ENCODE measurements around the gene UBL3.
A peak's percentile ranks its signal among the peaks of the same experiment; 100 is the strongest.

The UBL3 gene

GRCh38 chr13:29856426-29856825 lies 6.0 kb upstream of the UBL3 start:
- DNase-seq (ENCODE audit: low spot score), result no peak

DNA sequence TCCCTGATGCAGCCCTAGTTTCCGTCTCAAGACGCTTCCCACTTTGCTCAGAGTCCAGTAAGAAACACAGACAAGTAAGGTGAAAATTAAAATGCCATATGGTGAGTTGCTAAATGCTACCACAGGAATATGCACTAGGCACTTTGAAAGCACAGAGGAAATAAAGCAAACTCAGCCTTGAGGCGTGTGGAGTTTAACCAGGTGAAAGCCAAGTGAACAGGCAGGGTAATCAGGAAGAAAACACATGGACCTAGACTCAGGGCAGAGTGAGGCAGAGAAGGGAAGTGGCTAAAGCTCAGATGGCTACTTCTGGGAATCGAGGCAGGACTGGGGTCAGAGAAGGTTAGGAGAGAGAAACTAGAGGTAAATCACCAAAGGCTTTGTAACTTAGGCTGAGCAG lies 5.4 kb upstream of the UBL3 start:
- DNase-seq (ENCODE audit: low spot score), result no peak

DNA sequence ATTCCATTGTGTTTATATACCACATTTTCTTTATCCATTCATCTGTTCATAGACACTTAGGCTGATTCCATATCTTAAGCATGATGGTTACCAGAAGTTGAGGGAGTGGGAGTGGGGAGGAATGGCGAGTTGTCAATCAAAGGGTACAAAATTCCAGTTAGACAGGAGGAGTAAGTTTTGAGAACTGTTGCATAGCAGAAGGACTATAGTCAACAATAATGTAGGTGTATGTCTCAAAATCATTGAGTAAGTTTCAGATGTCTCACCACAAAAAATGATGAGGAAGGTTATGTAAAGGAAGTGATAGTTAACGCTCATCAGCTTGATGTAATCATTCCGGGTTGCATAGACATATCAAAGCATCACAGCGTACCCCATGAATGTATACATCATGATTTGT lies 4.6 kb upstream of the UBL3 start:
- no peak for DNase-seq (ENCODE audit: low spot score)

DNA sequence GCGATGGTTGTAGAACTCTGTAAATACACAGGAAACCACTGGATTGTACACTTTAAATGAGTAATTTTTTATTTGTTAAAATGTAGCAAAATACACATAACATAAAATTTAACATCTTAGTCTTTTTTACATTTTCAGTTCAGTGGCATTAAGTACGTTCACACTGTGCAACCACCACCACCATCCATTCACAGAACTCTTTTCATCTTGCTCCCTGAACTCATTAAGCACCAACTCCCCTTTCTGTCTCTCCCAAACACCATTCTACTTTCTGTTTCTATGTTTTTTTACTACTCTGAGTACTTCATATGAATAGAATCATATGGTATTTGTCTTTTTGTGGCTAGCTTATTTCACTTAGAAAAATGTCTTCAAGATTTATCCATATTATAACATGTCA lies 2.7 kb upstream of the UBL3 start:
- no peak for DNase-seq (ENCODE audit: low spot score)

GRCh38 chr13:29852472-29853054 lies 2.1 kb upstream of the UBL3 start:
- no peak for DNase-seq (ENCODE audit: low spot score)

DNA sequence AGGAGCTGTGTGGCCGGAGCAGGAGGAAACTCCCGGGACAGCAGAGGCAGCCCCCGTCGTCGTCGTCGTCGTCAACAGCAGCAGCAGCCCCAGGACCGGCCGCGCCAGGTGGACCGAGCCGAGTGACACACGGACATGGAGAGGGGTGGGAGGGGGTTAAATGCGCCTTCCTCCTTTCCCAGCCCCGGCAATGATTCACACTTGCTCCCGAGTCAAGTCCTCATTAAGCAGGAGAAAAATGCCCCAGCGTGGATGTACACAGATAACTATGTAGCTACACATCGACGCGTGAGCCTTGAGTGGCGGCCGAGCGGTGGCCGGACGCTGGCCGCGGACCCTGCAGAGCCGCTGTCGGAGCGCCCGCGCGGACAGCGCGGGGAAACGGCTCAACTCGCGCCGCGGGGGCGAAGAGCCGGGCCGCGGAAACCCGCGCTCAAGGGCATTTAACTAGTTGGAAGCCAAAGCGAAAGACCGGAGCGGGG lies 645 bp downstream of the UBL3 start:
- peak; percentile 49 for DNase-seq (ENCODE audit: low spot score)

- peak; percentile 76 for DNase-seq (ENCODE audit: low spot score)
These were observed 1.3 kb downstream of the UBL3 start for GRCh38 chr13:29849071-29849631.

- DNase-seq (ENCODE audit: low spot score), result peak; percentile 49
These were observed 2.9 kb downstream of the UBL3 start for GRCh38 chr13:29847501-29847983.

- no peak for DNase-seq (ENCODE audit: low spot score)
These were observed 3.8 kb downstream of the UBL3 start for GRCh38 chr13:29846475-29847256.

DNA sequence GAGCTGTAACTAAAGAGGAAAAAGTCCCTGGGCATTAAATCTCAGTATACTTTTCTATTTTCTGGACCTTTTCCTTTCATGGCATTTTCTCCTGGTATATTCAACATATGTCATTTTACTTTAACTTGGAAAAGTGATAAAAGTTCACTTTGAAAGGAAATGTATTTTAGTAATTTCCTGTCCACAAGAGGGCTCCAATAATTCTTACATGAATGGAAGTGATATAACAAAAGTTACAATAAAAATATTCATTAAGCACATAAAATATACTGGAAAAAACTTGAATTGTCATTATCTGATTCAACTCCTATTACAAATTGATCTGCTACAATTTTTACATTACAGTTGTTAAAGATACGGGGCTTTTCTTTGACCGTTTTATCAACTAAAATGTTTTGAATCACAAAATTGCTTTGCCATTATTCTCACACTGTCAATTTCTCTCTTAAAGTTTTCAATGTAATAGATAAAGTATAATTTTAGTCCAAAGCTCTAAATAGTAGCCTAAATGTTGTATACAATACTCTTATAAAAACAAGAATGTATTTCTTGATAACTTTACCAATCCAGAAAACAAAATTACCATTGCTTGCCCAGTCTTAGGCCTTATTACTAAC lies 4.9 kb downstream of the UBL3 start:
- DNase-seq (ENCODE audit: low spot score), result peak; percentile 33

DNA sequence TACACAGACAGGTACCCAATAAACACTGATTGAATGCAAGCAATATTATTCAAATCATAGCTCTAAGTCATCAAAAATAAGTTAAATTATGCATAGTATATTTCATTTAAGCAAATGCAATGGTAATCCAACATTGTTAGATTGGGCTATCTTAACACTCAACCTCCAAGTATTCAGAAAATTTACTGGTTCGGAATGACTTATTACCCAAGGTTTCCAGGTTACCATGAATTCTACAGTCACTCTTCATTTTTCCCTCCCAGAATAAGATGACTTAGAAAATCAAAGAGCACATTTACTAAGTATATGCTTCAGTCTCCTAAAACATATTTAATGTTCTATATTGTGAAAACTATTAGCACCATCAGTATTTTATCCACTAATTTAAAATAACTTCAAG lies 6.0 kb downstream of the UBL3 start:
- DNase-seq (ENCODE audit: low spot score), result no peak

DNA sequence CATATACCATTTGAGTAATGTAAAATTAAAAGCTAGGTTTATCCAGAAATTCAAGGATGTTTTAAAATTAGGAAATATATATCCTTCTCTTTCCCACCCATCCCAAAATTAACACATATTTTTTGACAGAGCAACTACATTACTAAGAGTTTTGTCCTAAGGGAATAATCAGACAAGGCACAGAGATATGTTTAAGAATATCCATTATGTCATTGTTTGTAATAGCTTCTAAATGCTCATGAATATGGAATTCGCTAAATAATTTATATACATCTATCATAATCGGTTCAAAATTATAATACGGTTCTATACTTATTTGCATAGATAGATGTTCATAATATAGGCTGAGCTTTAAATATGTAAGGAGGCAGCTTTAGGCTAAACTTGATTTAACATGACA lies 9.8 kb downstream of the UBL3 start:
- DNase-seq (ENCODE audit: low spot score), result no peak

GRCh38 chr13:29835280-29836061 lies 14.9 kb downstream of the UBL3 start:
- DNase-seq (ENCODE audit: low spot score), result no peak

DNA sequence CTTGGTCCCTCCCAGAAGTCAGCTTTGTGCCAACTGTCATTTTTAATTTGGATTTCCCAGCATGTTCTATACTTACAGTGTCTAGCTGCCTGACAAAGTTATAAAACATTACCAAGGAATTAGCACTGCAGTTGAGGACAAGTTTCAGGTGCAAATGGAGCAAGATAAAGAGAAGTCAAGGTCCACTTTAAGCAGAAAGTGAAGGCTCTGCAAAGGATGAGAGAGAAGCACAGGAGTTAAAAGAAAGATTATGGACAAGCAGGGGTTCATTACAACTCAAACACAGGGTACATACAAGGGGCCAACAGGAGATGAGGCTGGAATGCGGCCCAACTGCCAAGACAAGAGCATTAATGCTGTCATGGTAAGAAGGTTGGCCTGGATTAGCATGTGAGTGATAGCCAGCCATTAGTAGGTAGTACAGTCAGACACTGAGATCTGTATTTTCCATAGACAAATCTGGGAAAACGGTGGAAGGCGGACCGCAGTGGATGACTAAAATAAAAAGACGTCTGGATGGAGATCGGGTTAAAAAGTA lies 17.6 kb downstream of the UBL3 start:
- DNase-seq (ENCODE audit: low spot score), result no peak

- no peak for DNase-seq (ENCODE audit: low spot score)
These were observed 20.4 kb downstream of the UBL3 start for GRCh38 chr13:29830000-29830399.

- peak; percentile 12 for DNase-seq (ENCODE audit: low spot score)
These were observed 31.3 kb downstream of the UBL3 start for GRCh38 chr13:29819143-29819542.

- DNase-seq (ENCODE audit: low spot score), result peak; percentile 82
These were observed 32.6 kb downstream of the UBL3 start for GRCh38 chr13:29817604-29818378.

DNA sequence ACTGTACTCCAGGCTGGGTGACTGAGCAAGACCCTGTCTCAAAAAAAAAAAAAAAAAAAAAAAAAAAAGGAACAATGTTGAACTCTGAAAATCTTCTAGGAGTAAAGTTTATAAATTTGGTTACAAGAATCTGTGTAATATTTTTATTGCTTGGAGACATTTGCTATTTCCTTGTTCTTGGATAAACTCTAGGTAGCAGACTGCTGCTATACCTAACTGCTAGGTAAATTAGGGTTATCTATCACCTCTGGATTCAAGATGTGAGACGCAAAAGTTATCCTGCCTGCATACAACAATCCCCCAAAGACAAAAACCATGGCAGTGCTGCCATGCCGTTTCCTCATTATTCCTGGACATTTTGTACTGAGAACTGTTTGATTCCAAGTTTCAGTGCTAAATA lies 33.7 kb downstream of the UBL3 start:
- DNase-seq (ENCODE audit: low spot score), result no peak

GRCh38 chr13:29815336-29815735 lies 35.1 kb downstream of the UBL3 start:
- no peak for DNase-seq (ENCODE audit: low spot score)

GRCh38 chr13:29810898-29811297 lies 39.5 kb downstream of the UBL3 start:
- no peak for DNase-seq (ENCODE audit: low spot score)

DNA sequence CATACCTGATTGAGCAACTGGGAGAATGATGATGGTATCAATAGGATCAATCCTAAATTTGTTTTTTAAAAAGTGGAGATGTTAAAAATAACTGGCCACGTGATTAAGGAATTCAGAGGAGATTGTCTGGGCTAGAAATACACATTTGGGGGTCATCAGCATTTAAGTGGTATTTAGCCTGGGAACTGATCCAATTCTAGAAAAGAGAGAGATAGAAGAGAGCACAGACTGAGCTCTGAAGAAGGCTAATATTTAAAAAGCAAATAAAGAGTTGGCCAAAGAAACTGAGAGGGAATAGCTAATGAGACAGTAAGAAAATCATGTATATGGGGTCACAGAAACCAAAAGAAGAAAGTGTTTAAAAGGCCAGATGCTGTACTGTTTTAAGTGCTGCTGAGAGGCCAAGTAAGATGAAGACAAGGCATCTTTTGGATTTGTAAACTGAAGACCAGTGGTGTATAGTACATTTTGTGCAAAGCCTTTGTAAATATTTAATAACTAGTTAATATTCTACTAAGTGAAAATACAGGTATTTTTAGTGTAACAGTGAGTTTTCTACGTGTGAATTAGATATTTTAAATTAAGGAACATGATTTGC lies 40.2 kb downstream of the UBL3 start:
- DNase-seq (ENCODE audit: low spot score), result no peak

Data from NAMALWA (cell line).